H1 (cell line): ENCODE data around the gene RBMX. TPM values are rescaled to one million over a fixed set of nuclear protein-coding genes. Genes with fewer than 3 reads are reported as not detected.

Experiments used
- CTCF ChIA-PET: fragments of 300-600 bp; sonication (Branson Sonifier 250); formaldehyde crosslinking; loops from one replicate; lab custom pipeline; 2021; ENCODE audit not compliant: partially characterized antibody; lab: Charles Lee
- POLR2A ChIA-PET: fragments of 300-600 bp; sonication (Branson Sonifier 250); formaldehyde crosslinking; loops from one replicate; lab custom pipeline; 2021; ENCODE audit warnings: inconsistent platforms; ENCODE audit not compliant: partially characterized antibody; lab: Charles Lee
- DNase-seq, 2 experiments: peaks; one replicate each; pipeline versions ENCODE4 v3.0.0 to v3.0.0-alpha.2; 2010 to 2022; ENCODE audit warnings: low spot score in 2 of 2, low read depth in 1 of 2, mixed read lengths in 1 of 2
- FAIRE-seq: peaks from 2 replicates; lab custom pipeline; 2011; peaks lifted over from hg19 to GRCh38; lab: Jason Lieb, UNC
- H2AFZ ChIP-seq: 2 replicates; pipeline ENCODE4 v1.8.1; 2012; ENCODE audit warnings: low read length, inconsistent platforms
- H2AK5ac ChIP-seq: 2 replicates; pipeline ENCODE4 v1.6.1; 2013; ENCODE audit warnings: low read depth, low read length
- H2BK120ac ChIP-seq: replicated peaks from 2 replicates; pipeline ENCODE3; 2013; ENCODE audit warnings: low read depth, low read length, inconsistent platforms
- H2BK12ac ChIP-seq: 2 replicates; pipeline ENCODE4 v1.6.1; 2013; ENCODE audit warnings: low read depth, low read length
- H2BK15ac ChIP-seq: 2 replicates; pipeline ENCODE4 v1.6.1; 2013; ENCODE audit warnings: low read length
- H2BK20ac ChIP-seq: 2 replicates; pipeline ENCODE4 v1.6.1; 2013; ENCODE audit warnings: low read length
- H2BK5ac ChIP-seq: 2 replicates; pipeline ENCODE4 v1.6.1; 2013; ENCODE audit warnings: low read depth, low read length
- H3K14ac ChIP-seq: 2 replicates; pipeline ENCODE4 v1.6.1; 2013; ENCODE audit warnings: inconsistent platforms; ENCODE audit not compliant: insufficient read length
- H3K18ac ChIP-seq: 2 replicates; pipeline ENCODE4 v1.6.1; 2013; ENCODE audit warnings: low read length; ENCODE audit errors: extremely low read depth
- H3K23ac ChIP-seq: 2 replicates; pipeline ENCODE4 v1.6.1; 2013; ENCODE audit warnings: inconsistent platforms; ENCODE audit not compliant: insufficient read length
- H3K23me2 ChIP-seq: 2 replicates; pipeline ENCODE4 v1.6.1; 2013; ENCODE audit warnings: low read depth, low read length
- H3K27ac ChIP-seq: 2 replicates; pipeline ENCODE4 v1.6.1; 2011; ENCODE audit warnings: low read depth, low read length, inconsistent platforms
- H3K27me3 ChIP-seq, 4 experiments: replicated peaks in 1 of 4; 1 replicate in 1 of 4; 2 replicates in 3 of 4; pipeline versions ENCODE4 v1.6.1 to v1.8.1; 2011 to 2013; ENCODE audit warnings: low read length in 3 of 4, mild to moderate bottlenecking in 3 of 4, inconsistent platforms in 2 of 4, mixed read lengths in 2 of 4, moderate library complexity in 1 of 4; ENCODE audit not compliant: control insufficient read depth in 3 of 4, insufficient read depth in 3 of 4; ENCODE audit errors: extremely low read depth in 1 of 4
- H3K36me3 ChIP-seq, 4 experiments: 2 replicates each; pipeline versions ENCODE4 v1.6.1 to v1.8.1; 2011 to 2013; ENCODE audit warnings: mild to moderate bottlenecking in 4 of 4, low read length in 3 of 4, moderate library complexity in 2 of 4, control low read depth in 1 of 4, inconsistent platforms in 1 of 4; ENCODE audit not compliant: insufficient read depth in 4 of 4, control insufficient read depth in 2 of 4
- H3K4ac ChIP-seq: replicated peaks from 2 replicates; pipeline ENCODE3; 2013; ENCODE audit warnings: low read length, low read depth, mixed read lengths, inconsistent platforms; ENCODE audit not compliant: insufficient read length
- H3K4me1 ChIP-seq, 4 experiments: replicated peaks in 1 of 4; 1 replicate in 1 of 4; 2 replicates in 3 of 4; pipeline versions ENCODE4 v1.6.1 to v1.8.1; 2011 to 2013; ENCODE audit warnings: low read length in 3 of 4, inconsistent platforms in 2 of 4, mixed read lengths in 1 of 4; ENCODE audit not compliant: insufficient read depth in 4 of 4, control insufficient read depth in 3 of 4
- H3K4me2 ChIP-seq, 2 experiments: 2 replicates each; pipeline versions ENCODE4 v1.6.1 to v1.8.1; 2011 to 2013; ENCODE audit warnings: low read depth in 2 of 2, low read length in 2 of 2, control low read depth in 1 of 2, inconsistent platforms in 1 of 2, mild to moderate bottlenecking in 1 of 2; ENCODE audit not compliant: insufficient read depth in 1 of 2
- H3K4me3 ChIP-seq, 4 experiments: fragments of 200-600, 300-600 bp in 1 of 4; sonication (generic), shearing (Covaris generic), sonication (Bioruptor Twin) in 1 of 4; 2 replicates each; pipeline versions ENCODE4 v1.5.1 to v1.8.1; 2011 to 2016; ENCODE audit warnings: low read length in 4 of 4, low read depth in 3 of 4, control low read depth in 2 of 4, inconsistent platforms in 2 of 4, mild to moderate bottlenecking in 2 of 4, mixed read lengths in 1 of 4, moderate library complexity in 1 of 4; ENCODE audit not compliant: insufficient read depth in 2 of 4; ENCODE audit errors: extremely low read depth in 1 of 4
- H3K56ac ChIP-seq: replicated peaks from 2 replicates; pipeline ENCODE3; 2013; ENCODE audit warnings: low read depth, mild to moderate bottlenecking, mixed read lengths, low read length, inconsistent platforms; ENCODE audit not compliant: insufficient read length
- H3K79me1 ChIP-seq: 2 replicates; pipeline ENCODE4 v1.6.1; 2013; ENCODE audit warnings: low read depth, low read length, control low read depth
- H3K79me2 ChIP-seq, 2 experiments: 2 replicates each; pipeline versions ENCODE4 v1.6.1 to v1.8.1; 2012 to 2013; ENCODE audit warnings: low read length in 2 of 2, mild to moderate bottlenecking in 2 of 2, inconsistent platforms in 1 of 2; ENCODE audit not compliant: insufficient read depth in 2 of 2, control insufficient read depth in 1 of 2
- H3K9ac ChIP-seq, 4 experiments: replicated peaks in 1 of 4; 1 replicate in 1 of 4; 2 replicates in 3 of 4; pipeline versions ENCODE4 v1.6.1 to v1.8.1; 2011 to 2013; ENCODE audit warnings: low read depth in 3 of 4, low read length in 3 of 4, control low read depth in 2 of 4, mild to moderate bottlenecking in 2 of 4, moderate library complexity in 2 of 4, inconsistent platforms in 1 of 4; ENCODE audit errors: extremely low read depth in 1 of 4
- H3K9me3 ChIP-seq, 2 experiments: 2 replicates each; pipeline versions ENCODE4 v1.6.1 to v1.8.1; 2012 to 2013; ENCODE audit warnings: mild to moderate bottlenecking in 2 of 2, moderate library complexity in 2 of 2, control low read depth in 1 of 2, inconsistent platforms in 1 of 2, low read depth in 1 of 2, low read length in 1 of 2, mixed read lengths in 1 of 2; ENCODE audit not compliant: insufficient read depth in 2 of 2
- H4K20me1 ChIP-seq, 2 experiments: replicated peaks in 1 of 2; 2 replicates each; pipeline versions ENCODE3 to v1.8.1; 2011 to 2013; ENCODE audit warnings: inconsistent platforms in 2 of 2, low read length in 2 of 2, mild to moderate bottlenecking in 1 of 2; ENCODE audit not compliant: insufficient read depth in 2 of 2, control insufficient read depth in 1 of 2
- H4K5ac ChIP-seq: 2 replicates; pipeline ENCODE4 v1.6.1; 2013; ENCODE audit warnings: low read length, low read depth, mixed read lengths, inconsistent platforms; ENCODE audit not compliant: insufficient read length
- H4K8ac ChIP-seq: 2 replicates; pipeline ENCODE4 v1.8.0; 2013; ENCODE audit warnings: mild to moderate bottlenecking, moderate library complexity, low read length, inconsistent platforms; ENCODE audit not compliant: insufficient read depth; ENCODE audit errors: extremely low read depth
- H4K91ac ChIP-seq: replicated peaks from 2 replicates; pipeline ENCODE3; 2013; ENCODE audit warnings: low read length, mixed read lengths, inconsistent platforms; ENCODE audit not compliant: insufficient read length
- HDAC6 ChIP-seq: IDR thresholded peaks from one replicate; pipeline ENCODE4 v1.7.1; 2012; ENCODE audit warnings: low read depth, mild to moderate bottlenecking, inconsistent platforms, low read length, moderate library complexity
- POLR2AphosphoS5 ChIP-seq: IDR thresholded peaks from 2 replicates; pipeline ENCODE4 v1.6.1; 2011; ENCODE audit warnings: low read depth, low read length
- WGBS, 2 experiments: shearing (Covaris generic) in 1 of 2; methylation state at CpG; one replicate each; pipeline versions ENCODE4 v1.1.6 to v1.1.7; 2013 to 2015; ENCODE audit warnings: low lambda C conversion rate in 2 of 2, mixed read lengths in 2 of 2, inconsistent platforms in 1 of 2, low coverage in 1 of 2, missing lambda C conversion rate in 1 of 2; ENCODE audit not compliant: insufficient replicate concordance in 2 of 2, insufficient coverage in 1 of 2, insufficient read length in 1 of 2; ENCODE audit errors: extremely low coverage in 1 of 2, missing lambda C conversion rate in 1 of 2; 5-methylcytosine and 5-hydroxymethylcytosine counted together
- polyA plus RNA-seq, 7 experiments: library from polyadenylated mRNA; depleted of rRNA in 3 of 7; stranded (reverse) in 5 of 7; unstranded in 2 of 7; fragments of >200 nt in 5 of 7; fragments of 200-250 nt in 2 of 7; gene quantifications; 1 replicate in 5 of 7; 2 replicates in 1 of 7; 4 replicates in 1 of 7; pipeline versions ENCODE4 v1.2.1 to v1.2.3, GENCODE V29; 2011 to 2013; ENCODE audit warnings: missing spikeins in 2 of 7, mixed read lengths in 2 of 7
- total RNA-seq: library from RNA; stranded (reverse); fragmentation: NEBNext Ultra II Directional; extraction: Animal tissue kit (Norgen Biotek cat#: 25700); gene quantifications from 2 replicates; pipeline ENCODE4 v1.2.1, GENCODE V29; 2021

RBMX gene
- total and polyA plus RNA-seq, 2 of the 8 experiments (the other 6 are each of a cell fraction or from before 2014, with no cell fraction given) = 213 to 476 TPM

GRCh38 chrX:136866337-136867095 lies 14.0 kb downstream of the RBMX start:
- WGBS, 2 experiments = 81% methylated on average over 6 of the region's 14 CpGs; no CpG with 5 or more reads in 1 of the 2 experiments
- POLR2A ChIA-PET = interaction anchor here (0.6 to 5.2 kb wide), 17 partner anchors 9 to 369 kb away, joined by 3 to 168 read pairs (median 4); partner anchors contain the start of genes HTATSF1 and RBMX
- no peak for DNase-seq
- peak; percentile 76 for TF ChIP-seq POLR2AphosphoS5
- TF ChIP-seq HDAC6 = no peak

More at GRCh38 chrX:136866337-136867095, 14.0 kb downstream of the RBMX start:
- H2BK12ac ChIP-seq = no peak overlapping the region
- H3K27me3 ChIP-seq = no peaks in the 10 kb centered on the region
- H3K23ac ChIP-seq = no peak overlapping the region
- no peak overlapping the region for H3K56ac ChIP-seq
- H3K14ac ChIP-seq = no peak overlapping the region
- no peak overlapping the region for H2BK20ac ChIP-seq
- H3K79me2 ChIP-seq = no peaks in the 10 kb centered on the region
- no peak for FAIRE-seq
- H3K18ac ChIP-seq = no peak overlapping the region
- H2AFZ ChIP-seq = no peak overlapping the region
- H2BK5ac ChIP-seq = no peak overlapping the region
- H2BK120ac ChIP-seq = no peak overlapping the region
- H2AK5ac ChIP-seq = no peak overlapping the region
- H3K9ac ChIP-seq = no peak overlapping the region
- H3K36me3 ChIP-seq = peaks cover 3 to 72% (median 30%) of the 10 kb centered on the region in 4 experiments; a peak in 7 of 8 replicates
- H4K8ac ChIP-seq = no peak overlapping the region
- no peak overlapping the region for H3K4ac ChIP-seq
- H4K20me1 ChIP-seq = peaks cover 2 to 8% of the 10 kb centered on the region in 2 experiments
- H3K27ac ChIP-seq = no peak overlapping the region
- CTCF ChIA-PET = interaction anchor here (0.7 kb wide), 1 partner anchor 155 kb away, joined by 4 read pairs; no protein-coding TSS in a partner anchor
- H2BK15ac ChIP-seq = no peak overlapping the region
- H4K5ac ChIP-seq = no peak overlapping the region
- no peaks in the 10 kb centered on the region for H3K23me2 ChIP-seq
- no peak overlapping the region for H3K4me2 ChIP-seq
- no peaks in the 10 kb centered on the region for H3K4me1 ChIP-seq
- H3K4me3 ChIP-seq = no peak overlapping the region
- H4K91ac ChIP-seq = no peak overlapping the region
- H3K79me1 ChIP-seq = no peaks in the 10 kb centered on the region
- no peaks in the 10 kb centered on the region for H3K9me3 ChIP-seq
